OCI-LY1 (cell line): Measurements from ENCODE around the gene TBC1D5.

Source experiments
- H2AFZ ChIP-seq: fragments of 200-600 bp; sonication (generic), shearing (Covaris generic); 2 replicates; pipeline ENCODE4 v1.6.0; 2014; ENCODE audit warnings: antibody characterized with exemption, mild to moderate bottlenecking, low read length
- H3F3A ChIP-seq: fragments of 200-600 bp; sonication (generic), shearing (Covaris generic); 2 replicates; pipeline ENCODE4 v1.6.0; 2014; ENCODE audit warnings: mild to moderate bottlenecking, antibody characterized with exemption, low read length, moderate library complexity; ENCODE audit not compliant: insufficient read depth
- H3K27ac ChIP-seq: fragments of 200-600 bp; sonication (generic); 2 replicates; pipeline ENCODE4 v1.5.1; 2014; ENCODE audit warnings: low read length, mixed run types, mild to moderate bottlenecking, low read depth; ENCODE audit not compliant: poor library complexity, severe bottlenecking
- H3K27me3 ChIP-seq: fragments of 200-600 bp; sonication (generic); 2 replicates; pipeline ENCODE4 v1.6.0; 2014; ENCODE audit warnings: antibody characterized with exemption, mild to moderate bottlenecking, low read length, moderate library complexity; ENCODE audit not compliant: insufficient read depth
- H3K36me3 ChIP-seq: fragments of 200-600 bp; sonication (generic); 2 replicates; pipeline ENCODE4 v1.6.1; 2014; ENCODE audit warnings: mild to moderate bottlenecking, antibody characterized with exemption, low read length, moderate library complexity, mixed read lengths; ENCODE audit not compliant: insufficient read depth
- H3K4me1 ChIP-seq: fragments of 200-600 bp; sonication (generic); 2 replicates; pipeline ENCODE4 v1.5.1; 2014; ENCODE audit warnings: mild to moderate bottlenecking, low read length, moderate library complexity; ENCODE audit not compliant: insufficient read depth, severe bottlenecking
- H3K4me2 ChIP-seq: fragments of 200-600 bp; sonication (generic), shearing (Covaris generic); 2 replicates; pipeline ENCODE4 v1.6.1; 2014; ENCODE audit warnings: low read length
- H3K4me3 ChIP-seq: fragments of 200-600 bp; sonication (generic); 2 replicates; pipeline ENCODE4 v1.5.1; 2014; ENCODE audit warnings: low read length, low read depth, mild to moderate bottlenecking, mixed read lengths; ENCODE audit not compliant: poor library complexity, severe bottlenecking
- H3K79me2 ChIP-seq: fragments of 200-600 bp; shearing (Covaris generic); 2 replicates; pipeline ENCODE4 v1.6.1; 2016; ENCODE audit warnings: mixed run types, low read length, mixed read lengths; ENCODE audit not compliant: insufficient read depth
- H3K9ac ChIP-seq: fragments of 200-600 bp; sonication (generic), shearing (Covaris generic); 2 replicates; pipeline ENCODE4 v1.6.1; 2014; ENCODE audit warnings: mild to moderate bottlenecking, low read length, mixed read lengths
- H3K9me2 ChIP-seq: fragments of 200-600 bp; sonication (generic), shearing (Covaris generic); 2 replicates; pipeline ENCODE4 v1.6.1; 2014; ENCODE audit warnings: low read depth, mild to moderate bottlenecking, low read length, mixed read lengths
- H3K9me3 ChIP-seq: fragments of 200-600 bp; shearing (Covaris generic); 2 replicates; pipeline ENCODE4 v1.6.1; 2014; ENCODE audit warnings: low read length, mixed read lengths
- H4K20me1 ChIP-seq: fragments of 200-600 bp; sonication (generic), shearing (Covaris generic); 2 replicates; pipeline ENCODE4 v1.6.0; 2016; ENCODE audit warnings: mild to moderate bottlenecking, low read length; ENCODE audit not compliant: insufficient read depth
- EZH2 ChIP-seq: fragments of 200-600 bp; sonication (generic), shearing (Covaris generic); IDR thresholded peaks from 2 replicates; pipeline ENCODE4 v1.8.0; 2017; ENCODE audit warnings: borderline replicate concordance, mixed run types, mild to moderate bottlenecking, antibody characterized with exemption, low read length, moderate library complexity, mixed read lengths
- TF ChIP-seq, protein P1 (sequence below): fragments of 200-600 bp; sonication (generic), shearing (Covaris generic); IDR thresholded peaks from 2 replicates; pipeline ENCODE4 v1.5.1; 2017; ENCODE audit warnings: mild to moderate bottlenecking, antibody characterized with exemption, low read length, moderate library complexity, mixed read lengths

The TBC1D5 gene

DNA sequence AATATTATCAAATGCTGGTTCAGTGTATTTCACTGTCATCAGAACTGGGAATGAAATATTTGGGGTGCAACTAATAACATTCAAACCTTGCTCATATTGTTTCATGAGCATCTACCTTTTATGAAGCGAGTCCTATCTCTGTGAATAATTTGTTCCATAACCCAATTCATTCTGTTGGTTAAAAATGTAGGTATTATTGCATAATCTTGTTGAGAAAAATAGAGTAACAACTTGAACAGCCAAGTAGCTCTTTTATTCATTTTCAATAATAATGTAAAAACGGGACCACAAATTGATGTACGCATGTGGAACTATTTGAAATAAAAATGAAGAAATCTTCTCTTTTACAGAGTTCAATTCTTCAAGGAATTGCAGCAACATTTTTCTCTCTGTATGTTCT is 30.1 kb upstream of the TBC1D5 start:
- Histone ChIP-seq H3K79me2 (no peaks in the 10 kb centered on the region), H3K9ac (no peak overlapping the region), H3K9me3 (no peaks in the 10 kb centered on the region), H3K4me3 (no peak overlapping the region), H3K9me2 (no peaks in the 10 kb centered on the region), H3K4me2 (no peak overlapping the region), H3F3A (no peaks in the 10 kb centered on the region), H3K36me3 (no peaks in the 10 kb centered on the region), H3K27me3 (no peaks in the 10 kb centered on the region), H3K27ac (no peak overlapping the region), H2AFZ (no peak overlapping the region), H3K4me1 (no peaks in the 10 kb centered on the region), H4K20me1 (no peaks in the 10 kb centered on the region)
- TF ChIP-seq EZH2 = no peak
- TF ChIP-seq, protein P1, sequence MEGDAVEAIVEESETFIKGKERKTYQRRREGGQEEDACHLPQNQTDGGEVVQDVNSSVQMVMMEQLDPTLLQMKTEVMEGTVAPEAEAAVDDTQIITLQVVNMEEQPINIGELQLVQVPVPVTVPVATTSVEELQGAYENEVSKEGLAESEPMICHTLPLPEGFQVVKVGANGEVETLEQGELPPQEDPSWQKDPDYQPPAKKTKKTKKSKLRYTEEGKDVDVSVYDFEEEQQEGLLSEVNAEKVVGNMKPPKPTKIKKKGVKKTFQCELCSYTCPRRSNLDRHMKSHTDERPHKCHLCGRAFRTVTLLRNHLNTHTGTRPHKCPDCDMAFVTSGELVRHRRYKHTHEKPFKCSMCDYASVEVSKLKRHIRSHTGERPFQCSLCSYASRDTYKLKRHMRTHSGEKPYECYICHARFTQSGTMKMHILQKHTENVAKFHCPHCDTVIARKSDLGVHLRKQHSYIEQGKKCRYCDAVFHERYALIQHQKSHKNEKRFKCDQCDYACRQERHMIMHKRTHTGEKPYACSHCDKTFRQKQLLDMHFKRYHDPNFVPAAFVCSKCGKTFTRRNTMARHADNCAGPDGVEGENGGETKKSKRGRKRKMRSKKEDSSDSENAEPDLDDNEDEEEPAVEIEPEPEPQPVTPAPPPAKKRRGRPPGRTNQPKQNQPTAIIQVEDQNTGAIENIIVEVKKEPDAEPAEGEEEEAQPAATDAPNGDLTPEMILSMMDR = no peak

DNA sequence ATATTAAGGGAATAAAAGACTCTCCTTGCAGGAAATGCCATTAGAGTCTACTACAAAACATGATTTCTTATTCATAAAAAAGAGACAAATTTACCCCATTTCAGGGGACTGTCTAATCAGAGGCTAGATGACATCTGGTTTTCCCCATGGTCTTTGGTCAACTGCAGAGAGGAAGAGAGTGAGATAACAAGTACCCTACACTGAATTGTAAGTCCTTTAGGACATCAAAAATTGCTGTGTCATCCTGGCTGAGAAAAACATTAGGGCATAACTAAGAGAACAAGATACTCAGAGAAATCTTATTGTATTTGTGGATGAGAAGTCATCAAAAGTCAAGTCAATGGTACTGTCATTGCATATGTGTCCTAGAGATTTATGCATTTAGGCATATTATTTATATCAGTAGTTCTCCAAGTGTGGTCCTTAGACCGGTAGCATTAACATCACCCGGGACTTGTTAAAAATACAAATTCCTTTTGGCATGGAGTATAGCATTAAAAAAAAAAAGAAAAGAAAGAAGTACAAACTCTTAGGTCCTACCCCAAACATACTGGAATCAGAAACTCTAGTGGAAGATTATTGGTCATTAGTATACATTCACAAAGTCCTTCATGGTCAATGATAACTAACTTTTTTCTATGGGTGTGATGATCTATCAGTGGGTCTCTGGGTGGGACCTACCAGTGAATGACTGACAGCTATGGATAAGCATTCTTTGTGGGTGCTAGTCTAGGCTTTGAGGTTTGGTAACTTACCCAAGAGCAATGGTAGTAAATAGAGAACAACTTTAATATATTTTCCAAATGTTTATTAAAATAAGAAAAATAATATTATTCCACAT is 29.0 kb upstream of the TBC1D5 start:
- no peak overlapping the region for H3K4me3 ChIP-seq
- no peaks in the 10 kb centered on the region for H3K9me2 ChIP-seq
- H3K27ac ChIP-seq = no peak overlapping the region
- H3K27me3 ChIP-seq = no peaks in the 10 kb centered on the region
- no peaks in the 10 kb centered on the region for H3K36me3 ChIP-seq
- no peak overlapping the region for H2AFZ ChIP-seq
- H4K20me1 ChIP-seq = no peaks in the 10 kb centered on the region
- H3K79me2 ChIP-seq = no peaks in the 10 kb centered on the region
- TF ChIP-seq, protein P1 = no peak
- TF ChIP-seq EZH2 = no peak
- H3K4me2 ChIP-seq = no peak overlapping the region
- H3K9me3 ChIP-seq = no peaks in the 10 kb centered on the region
- H3K9ac ChIP-seq = no peak overlapping the region
- no peaks in the 10 kb centered on the region for H3K4me1 ChIP-seq
- no peaks in the 10 kb centered on the region for H3F3A ChIP-seq

DNA sequence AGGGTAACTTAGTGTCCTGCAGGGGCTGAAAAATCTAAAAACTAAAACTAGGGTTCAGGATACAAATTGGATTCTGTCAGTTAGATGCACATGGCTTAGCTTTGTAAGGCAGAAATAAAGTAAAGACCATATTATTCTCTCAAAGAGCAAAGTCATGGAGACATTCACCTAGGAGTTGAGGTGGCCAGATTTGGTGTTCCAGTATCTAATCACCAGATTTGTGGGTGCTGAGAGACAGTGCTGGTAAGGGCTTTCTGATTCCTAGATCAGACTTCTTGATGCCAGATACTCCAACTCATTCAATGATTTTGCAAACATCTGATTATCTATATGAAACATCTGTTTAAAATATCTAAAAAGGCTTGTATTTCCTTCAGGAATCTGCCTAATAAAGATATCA is 28.3 kb upstream of the TBC1D5 start:
- H3K79me2 ChIP-seq = no peaks in the 10 kb centered on the region
- H4K20me1 ChIP-seq = no peaks in the 10 kb centered on the region
- H3K4me2 ChIP-seq = no peak overlapping the region
- H3K27me3 ChIP-seq = no peaks in the 10 kb centered on the region
- no peak overlapping the region for H3K27ac ChIP-seq
- no peak overlapping the region for H3K9ac ChIP-seq
- no peaks in the 10 kb centered on the region for H3K4me1 ChIP-seq
- no peak overlapping the region for H3K4me3 ChIP-seq
- no peaks in the 10 kb centered on the region for H3K36me3 ChIP-seq
- H2AFZ ChIP-seq = no peak overlapping the region
- H3K9me2 ChIP-seq = no peaks in the 10 kb centered on the region
- no peaks in the 10 kb centered on the region for H3K9me3 ChIP-seq
- TF ChIP-seq, protein P1 = no peak
- no peak for TF ChIP-seq EZH2
- H3F3A ChIP-seq = no peaks in the 10 kb centered on the region
